ENCODE data around the gene PPP5C. TPM values are rescaled to one million over a fixed set of nuclear protein-coding genes. Genes with fewer than 3 reads are reported as not detected.

PPP5C gene
- total and polyA plus RNA-seq, 2 of the 13 experiments (the other 11 are each of a cell fraction or from before 2014, with no cell fraction given), result 41.6 to 67.9 TPM

- TF ChIP-seq HNF1A (IDR thresholded peaks at IDR 0.05; ENCODE audit: low read depth), result no peak
- peak; percentile 37; the same call in 1 of the 2 replicates for TF ChIP-seq HNF1A (CRISPR knock-in tag; IDR thresholded peaks at IDR 0.05; ENCODE audit: borderline replicate concordance)
- TF ChIP-seq PAXIP1 (CRISPR knock-in tag; conservative IDR thresholded peaks at IDR 0.05), result peak; percentile 46
- 0 out of 2 replicates have a peak, but pooled peaks have one; percentile 19 for TF ChIP-seq HDAC2 (CRISPR knock-in tag; IDR thresholded peaks at IDR 0.05)
- no peak; the same call in 1 of the 2 replicates for TF ChIP-seq ZNF335 (CRISPR knock-in tag; IDR thresholded peaks at IDR 0.05)
- peak; percentile 22; the same call in 1 of the 2 replicates for TF ChIP-seq ZNF235 (CRISPR knock-in tag; IDR thresholded peaks at IDR 0.05; ENCODE audit: borderline replicate concordance)
- TF ChIP-seq ZNF891 (CRISPR knock-in tag; IDR thresholded peaks at IDR 0.05), result no peak
- peak; percentile 28 for TF ChIP-seq CBX1 (IDR thresholded peaks at IDR 0.05; ENCODE audit: low read depth)
- TF ChIP-seq TFE3 (CRISPR knock-in tag; IDR thresholded peaks at IDR 0.05), result peak; percentile 6; the same call in 1 of the 2 replicates
- peak; percentile 68; the same call in 1 of the 2 replicates for TF ChIP-seq ZNF468 (CRISPR knock-in tag; IDR thresholded peaks at IDR 0.05)
- TF ChIP-seq MXI1 (IDR thresholded peaks at IDR 0.05; ENCODE audit: borderline replicate concordance, low read depth, low read length), result peak; percentile 72; the same call in 1 of the 3 replicates
Measured at GRCh38 chr19:46346821-46347571, at the start of gene PPP5C (continued).
